AG09309 (cell line): ENCODE data around the gene SERPING1.

ENCODE experiments used
- DNase-seq: peaks from one replicate; pipeline ENCODE4 v3.0.0-alpha.2; 2010; ENCODE audit warnings: low read depth
- H3K4me3 ChIP-seq: 2 replicates; pipeline ENCODE4 v1.5.1; 2011; ENCODE audit warnings: mild to moderate bottlenecking, low read depth, low read length, moderate library complexity; ENCODE audit not compliant: control insufficient read depth
- TF ChIP-seq, protein P1 (sequence below): IDR thresholded peaks from 2 replicates; pipeline ENCODE4 v1.5.1; 2011; ENCODE audit warnings: mild to moderate bottlenecking, low read depth, low read length, inconsistent platforms; ENCODE audit not compliant: insufficient read depth, control insufficient read depth; ENCODE audit errors: missing control alignments

SERPING1 gene

GRCh38 chr11:57644748-57645688 is 47.5 kb downstream of the SERPING1 start:
- TF ChIP-seq, protein P1, sequence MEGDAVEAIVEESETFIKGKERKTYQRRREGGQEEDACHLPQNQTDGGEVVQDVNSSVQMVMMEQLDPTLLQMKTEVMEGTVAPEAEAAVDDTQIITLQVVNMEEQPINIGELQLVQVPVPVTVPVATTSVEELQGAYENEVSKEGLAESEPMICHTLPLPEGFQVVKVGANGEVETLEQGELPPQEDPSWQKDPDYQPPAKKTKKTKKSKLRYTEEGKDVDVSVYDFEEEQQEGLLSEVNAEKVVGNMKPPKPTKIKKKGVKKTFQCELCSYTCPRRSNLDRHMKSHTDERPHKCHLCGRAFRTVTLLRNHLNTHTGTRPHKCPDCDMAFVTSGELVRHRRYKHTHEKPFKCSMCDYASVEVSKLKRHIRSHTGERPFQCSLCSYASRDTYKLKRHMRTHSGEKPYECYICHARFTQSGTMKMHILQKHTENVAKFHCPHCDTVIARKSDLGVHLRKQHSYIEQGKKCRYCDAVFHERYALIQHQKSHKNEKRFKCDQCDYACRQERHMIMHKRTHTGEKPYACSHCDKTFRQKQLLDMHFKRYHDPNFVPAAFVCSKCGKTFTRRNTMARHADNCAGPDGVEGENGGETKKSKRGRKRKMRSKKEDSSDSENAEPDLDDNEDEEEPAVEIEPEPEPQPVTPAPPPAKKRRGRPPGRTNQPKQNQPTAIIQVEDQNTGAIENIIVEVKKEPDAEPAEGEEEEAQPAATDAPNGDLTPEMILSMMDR: peak; percentile 88
- no peak for DNase-seq
- no peak overlapping the region for H3K4me3 ChIP-seq

GRCh38 chr11:57645689-57646085 is 48.2 kb downstream of the SERPING1 start:
- H3K4me3 ChIP-seq: no peak overlapping the region
- DNase-seq: no peak
- TF ChIP-seq, protein P1: no peak

DNA sequence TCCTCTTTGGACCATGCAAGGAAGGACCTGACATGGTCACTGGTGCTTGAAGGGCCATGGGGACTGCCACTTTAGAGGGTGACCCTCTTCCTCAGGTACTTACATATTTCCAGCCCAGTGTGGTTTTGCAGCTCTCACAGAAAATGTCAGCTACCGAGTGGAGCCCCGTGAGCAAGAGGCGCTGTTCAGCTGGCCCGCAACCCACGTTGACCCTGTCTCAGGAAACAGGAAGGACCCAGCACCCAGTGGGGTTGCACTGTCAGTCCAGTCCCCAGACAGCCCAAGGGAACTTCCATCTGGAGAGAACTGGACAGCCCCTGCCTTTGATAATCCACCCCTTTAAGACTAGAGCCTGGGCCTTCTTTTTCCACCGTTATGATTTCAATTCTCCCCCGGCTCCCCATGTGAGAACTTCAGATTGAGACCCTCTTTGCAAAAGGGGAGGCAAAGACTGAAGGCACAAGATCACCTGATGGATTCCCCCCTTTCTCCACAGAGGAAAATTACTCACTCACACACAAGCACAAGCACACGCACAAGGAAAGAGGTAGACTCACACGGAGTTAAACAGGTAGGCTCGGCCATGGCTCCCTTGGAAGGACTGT is 48.8 kb downstream of the SERPING1 start:
- TF ChIP-seq, protein P1: no peak
- no peak for DNase-seq
- H3K4me3 ChIP-seq: no peak overlapping the region

GRCh38 chr11:57646799-57647303 is 49.4 kb downstream of the SERPING1 start:
- H3K4me3 ChIP-seq: no peak overlapping the region
- no peak for DNase-seq
- TF ChIP-seq, protein P1: no peak

DNA sequence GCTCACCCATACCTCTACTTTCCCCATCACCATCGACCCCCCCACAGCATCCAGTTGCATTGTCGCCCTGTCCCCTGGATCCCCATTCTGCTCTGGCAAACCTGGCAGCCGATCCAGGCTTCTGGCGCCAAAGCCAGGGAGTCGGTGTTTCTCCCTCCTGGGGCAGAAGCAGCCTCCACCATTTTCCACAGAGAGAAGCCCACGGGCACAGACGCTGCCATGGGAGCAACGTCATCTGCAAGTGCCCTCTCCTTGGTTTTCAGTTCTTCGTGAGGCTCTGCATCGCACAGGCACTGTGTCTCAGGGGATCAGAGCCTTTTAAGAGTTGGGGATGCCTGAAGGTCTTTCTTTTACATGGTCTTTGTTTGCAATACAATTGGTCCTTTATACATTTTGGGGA is 49.9 kb downstream of the SERPING1 start:
- TF ChIP-seq, protein P1: no peak
- DNase-seq: no peak
- H3K4me3 ChIP-seq: no peak overlapping the region

- TF ChIP-seq, protein P1: no peak
- peak overlapping the region; percentile 41 for H3K4me3 ChIP-seq
- DNase-seq: no peak
Observed at GRCh38 chr11:57647960-57648800, 50.7 kb downstream of the SERPING1 start.
